Measurements from ENCODE around the gene HOXD10.

- TF ChIP-seq, protein P1, sequence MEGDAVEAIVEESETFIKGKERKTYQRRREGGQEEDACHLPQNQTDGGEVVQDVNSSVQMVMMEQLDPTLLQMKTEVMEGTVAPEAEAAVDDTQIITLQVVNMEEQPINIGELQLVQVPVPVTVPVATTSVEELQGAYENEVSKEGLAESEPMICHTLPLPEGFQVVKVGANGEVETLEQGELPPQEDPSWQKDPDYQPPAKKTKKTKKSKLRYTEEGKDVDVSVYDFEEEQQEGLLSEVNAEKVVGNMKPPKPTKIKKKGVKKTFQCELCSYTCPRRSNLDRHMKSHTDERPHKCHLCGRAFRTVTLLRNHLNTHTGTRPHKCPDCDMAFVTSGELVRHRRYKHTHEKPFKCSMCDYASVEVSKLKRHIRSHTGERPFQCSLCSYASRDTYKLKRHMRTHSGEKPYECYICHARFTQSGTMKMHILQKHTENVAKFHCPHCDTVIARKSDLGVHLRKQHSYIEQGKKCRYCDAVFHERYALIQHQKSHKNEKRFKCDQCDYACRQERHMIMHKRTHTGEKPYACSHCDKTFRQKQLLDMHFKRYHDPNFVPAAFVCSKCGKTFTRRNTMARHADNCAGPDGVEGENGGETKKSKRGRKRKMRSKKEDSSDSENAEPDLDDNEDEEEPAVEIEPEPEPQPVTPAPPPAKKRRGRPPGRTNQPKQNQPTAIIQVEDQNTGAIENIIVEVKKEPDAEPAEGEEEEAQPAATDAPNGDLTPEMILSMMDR (IDR thresholded peaks at IDR 0.05), result no peak
- TF ChIP-seq POLR2A (IDR thresholded peaks at IDR 0.05), result no peak
Observed at GRCh38 chr2:176082525-176082823, 34.1 kb upstream of the HOXD10 start.
